ENCODE measurements around the gene MSGN1.

MSGN1 gene

DNA sequence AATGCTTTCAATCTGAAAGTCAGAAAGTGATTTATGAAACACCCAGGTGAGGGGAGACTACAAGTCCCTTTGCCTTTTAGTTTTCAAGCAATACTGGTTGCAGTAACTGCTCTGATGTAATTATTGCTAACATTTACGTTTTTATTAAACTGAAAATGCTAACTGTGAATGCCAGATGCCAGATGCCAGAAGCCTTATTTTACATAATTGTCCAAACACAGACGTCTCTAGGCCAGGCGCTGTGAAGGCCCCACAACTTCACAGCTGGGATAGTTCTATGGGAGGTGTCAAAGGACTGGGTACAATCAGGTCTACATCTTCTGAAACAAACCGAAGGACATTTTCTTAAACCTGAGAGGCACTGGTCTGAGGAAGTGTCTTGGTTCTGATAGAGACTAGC, 27.5 kb upstream of the MSGN1 start:
- H3K4me3 ChIP-seq (ENCODE audit: low read length) = no peak overlapping the region
- TF ChIP-seq, protein P1, sequence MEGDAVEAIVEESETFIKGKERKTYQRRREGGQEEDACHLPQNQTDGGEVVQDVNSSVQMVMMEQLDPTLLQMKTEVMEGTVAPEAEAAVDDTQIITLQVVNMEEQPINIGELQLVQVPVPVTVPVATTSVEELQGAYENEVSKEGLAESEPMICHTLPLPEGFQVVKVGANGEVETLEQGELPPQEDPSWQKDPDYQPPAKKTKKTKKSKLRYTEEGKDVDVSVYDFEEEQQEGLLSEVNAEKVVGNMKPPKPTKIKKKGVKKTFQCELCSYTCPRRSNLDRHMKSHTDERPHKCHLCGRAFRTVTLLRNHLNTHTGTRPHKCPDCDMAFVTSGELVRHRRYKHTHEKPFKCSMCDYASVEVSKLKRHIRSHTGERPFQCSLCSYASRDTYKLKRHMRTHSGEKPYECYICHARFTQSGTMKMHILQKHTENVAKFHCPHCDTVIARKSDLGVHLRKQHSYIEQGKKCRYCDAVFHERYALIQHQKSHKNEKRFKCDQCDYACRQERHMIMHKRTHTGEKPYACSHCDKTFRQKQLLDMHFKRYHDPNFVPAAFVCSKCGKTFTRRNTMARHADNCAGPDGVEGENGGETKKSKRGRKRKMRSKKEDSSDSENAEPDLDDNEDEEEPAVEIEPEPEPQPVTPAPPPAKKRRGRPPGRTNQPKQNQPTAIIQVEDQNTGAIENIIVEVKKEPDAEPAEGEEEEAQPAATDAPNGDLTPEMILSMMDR (conservative IDR thresholded peaks at IDR 0.05; ENCODE audit: low read length) = no peak
- DNase-seq (ENCODE audit: low read depth) = no peak

- no peak for DNase-seq (ENCODE audit: low read depth)
- TF ChIP-seq, protein P1 (conservative IDR thresholded peaks at IDR 0.05; ENCODE audit: low read length) = no peak
- no peak overlapping the region for H3K4me3 ChIP-seq (ENCODE audit: low read length)
Measured at GRCh38 chr2:17790536-17790935, 25.7 kb upstream of the MSGN1 start.

DNA sequence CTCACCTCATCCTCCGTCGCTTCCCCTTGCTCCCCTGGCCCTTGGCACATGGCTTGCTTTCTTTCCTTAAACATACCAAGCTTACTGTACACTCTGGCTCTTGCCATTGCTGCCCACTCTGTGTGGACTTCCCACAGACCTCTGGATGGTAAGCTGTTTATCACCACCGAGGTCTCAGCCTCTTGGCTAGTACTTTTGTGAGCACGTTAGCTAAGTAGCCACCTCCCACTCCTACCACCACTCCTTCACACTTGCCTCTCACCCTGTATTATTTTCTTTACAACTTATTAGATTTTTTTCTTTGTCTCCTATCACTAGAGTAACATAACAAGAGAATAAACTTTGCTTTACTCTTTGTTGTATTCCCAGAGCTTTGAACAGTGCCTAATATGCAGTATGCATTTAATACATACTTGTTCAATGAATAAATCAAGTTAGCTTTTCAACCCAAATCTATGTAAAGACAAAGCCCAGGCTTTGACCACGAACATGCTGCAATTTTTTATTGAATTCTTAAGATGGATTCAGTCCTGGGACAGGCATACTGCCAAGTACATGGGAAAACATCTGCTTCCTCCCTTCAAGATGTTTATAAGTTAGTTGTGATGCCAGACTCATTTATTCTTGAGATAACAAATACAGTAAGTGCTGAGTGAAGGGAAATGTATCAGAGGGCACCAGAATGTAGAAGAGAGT, 25.0 kb upstream of the MSGN1 start:
- peak; percentile 94 for DNase-seq (ENCODE audit: low read depth)
- TF ChIP-seq, protein P1 (conservative IDR thresholded peaks at IDR 0.05; ENCODE audit: low read length) = no peak
- no peak overlapping the region for H3K4me3 ChIP-seq (ENCODE audit: low read length)

DNA sequence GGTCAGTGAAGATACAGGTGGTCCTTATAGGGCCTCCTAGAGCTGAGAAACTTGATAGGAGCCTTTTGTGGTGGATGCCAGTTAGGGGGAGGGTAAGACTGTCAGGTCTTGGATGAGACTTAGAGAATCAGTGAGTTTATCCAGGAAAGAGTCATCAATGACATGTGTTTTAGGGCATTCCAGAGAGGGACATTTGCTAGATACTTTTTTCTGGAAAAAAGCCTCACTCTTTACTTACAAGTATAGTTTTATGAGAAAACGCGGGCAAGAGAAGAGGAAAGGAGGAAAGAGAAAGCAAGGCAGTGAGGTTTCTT, 24.5 kb upstream of the MSGN1 start:
- H3K4me3 ChIP-seq (ENCODE audit: low read length) = no peak overlapping the region
- no peak for DNase-seq (ENCODE audit: low read depth)
- TF ChIP-seq, protein P1 (conservative IDR thresholded peaks at IDR 0.05; ENCODE audit: low read length) = no peak

DNA sequence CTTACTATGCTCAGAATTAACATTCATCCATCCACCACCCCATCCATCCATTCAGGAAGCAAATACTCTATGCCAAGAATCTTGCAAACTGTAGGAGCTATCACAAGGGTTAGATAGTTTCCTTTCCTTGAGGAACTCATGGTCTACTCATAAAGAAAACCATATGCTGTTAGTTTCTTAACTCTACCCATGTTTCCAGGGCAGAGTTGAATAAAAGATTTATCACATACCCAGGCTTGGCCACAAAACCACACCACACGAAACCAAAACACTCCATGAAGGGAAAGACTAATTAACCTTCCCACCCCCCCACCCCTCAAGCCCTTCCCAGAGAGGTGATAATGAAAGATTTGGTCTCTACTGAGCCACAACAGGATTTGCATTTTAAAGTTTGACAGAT, 23.7 kb upstream of the MSGN1 start:
- peak; percentile 53 for DNase-seq (ENCODE audit: low read depth)
- no peak overlapping the region for H3K4me3 ChIP-seq (ENCODE audit: low read length)
- TF ChIP-seq, protein P1 (conservative IDR thresholded peaks at IDR 0.05; ENCODE audit: low read length) = no peak

- TF ChIP-seq, protein P1 (conservative IDR thresholded peaks at IDR 0.05; ENCODE audit: low read length) = no peak
Measured at GRCh38 chr2:17793296-17793695, 23.0 kb upstream of the MSGN1 start.

GRCh38 chr2:17793803-17794354, 22.4 kb upstream of the MSGN1 start:
- TF ChIP-seq, protein P1 (conservative IDR thresholded peaks at IDR 0.05; ENCODE audit: low read length) = no peak
- peak; percentile 32 for DNase-seq (ENCODE audit: low read depth)
- no peak overlapping the region for H3K4me3 ChIP-seq (ENCODE audit: low read length)

More at GRCh38 chr2:17793296-17793695, 23.0 kb upstream of the MSGN1 start:
- H3K4me3 ChIP-seq (ENCODE audit: low read length) = no peak overlapping the region
- DNase-seq (ENCODE audit: low read depth) = no peak

Measured in AG10803 (cell line).